ENCODE results near the gene SIVA1. TPM values are rescaled to one million over a fixed set of nuclear protein-coding genes. Genes with fewer than 3 reads are reported as not detected.

The SIVA1 gene
- total RNA-seq, 2 experiments from 2014 or later = 111 to 124 TPM

DNA sequence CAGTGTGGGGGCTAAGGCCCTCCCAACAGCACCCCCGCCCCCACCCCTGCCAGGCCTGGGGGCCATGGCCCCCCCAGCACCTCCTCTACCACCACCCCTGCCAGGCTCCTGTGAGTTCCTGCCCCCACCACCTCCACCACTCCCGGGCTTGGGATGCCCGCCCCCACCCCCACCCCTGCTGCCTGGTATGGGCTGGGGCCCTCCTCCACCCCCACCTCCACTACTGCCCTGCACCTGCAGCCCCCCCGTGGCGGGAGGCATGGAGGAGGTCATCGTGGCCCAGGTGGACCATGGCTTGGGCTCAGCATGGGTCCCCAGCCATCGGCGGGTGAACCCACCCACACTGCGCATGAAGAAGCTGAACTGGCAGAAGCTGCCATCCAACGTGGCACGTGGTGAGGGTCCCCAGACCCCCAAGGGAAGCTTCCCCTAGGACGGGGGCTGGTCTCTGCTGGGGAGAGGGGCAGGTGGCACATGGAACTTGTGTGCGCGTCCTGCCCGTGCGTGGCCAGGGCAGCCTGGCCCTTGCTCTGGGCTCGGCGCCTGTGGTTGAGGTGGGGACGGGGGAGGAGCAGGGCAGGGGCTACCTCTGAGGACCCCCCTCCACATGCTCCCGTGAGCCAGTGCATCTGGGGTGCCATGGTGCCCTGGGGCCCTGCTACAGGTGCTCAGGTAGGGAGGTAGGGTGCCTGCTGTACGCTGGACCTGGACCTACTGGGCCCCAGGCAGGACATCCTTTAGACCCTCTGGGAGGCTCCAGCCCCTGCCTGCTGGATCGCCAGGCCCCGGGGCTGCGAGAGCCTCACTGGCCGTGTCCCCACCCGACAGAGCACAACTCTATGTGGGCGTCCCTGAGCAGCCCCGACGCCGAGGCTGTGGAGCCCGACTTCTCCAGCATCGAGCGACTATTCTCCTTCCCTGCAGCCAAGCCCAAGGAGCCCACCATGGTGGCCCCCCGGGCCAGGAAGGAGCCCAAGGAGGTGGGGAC is 45.0 kb upstream of the SIVA1 start:
- H3K9me3 ChIP-seq (ENCODE audit: control insufficient read depth in 1 of 2, insufficient read depth in 1 of 2, low read length in 2 of 2) = no peaks in the 10 kb centered on the region
- TF ChIP-seq, protein P1, sequence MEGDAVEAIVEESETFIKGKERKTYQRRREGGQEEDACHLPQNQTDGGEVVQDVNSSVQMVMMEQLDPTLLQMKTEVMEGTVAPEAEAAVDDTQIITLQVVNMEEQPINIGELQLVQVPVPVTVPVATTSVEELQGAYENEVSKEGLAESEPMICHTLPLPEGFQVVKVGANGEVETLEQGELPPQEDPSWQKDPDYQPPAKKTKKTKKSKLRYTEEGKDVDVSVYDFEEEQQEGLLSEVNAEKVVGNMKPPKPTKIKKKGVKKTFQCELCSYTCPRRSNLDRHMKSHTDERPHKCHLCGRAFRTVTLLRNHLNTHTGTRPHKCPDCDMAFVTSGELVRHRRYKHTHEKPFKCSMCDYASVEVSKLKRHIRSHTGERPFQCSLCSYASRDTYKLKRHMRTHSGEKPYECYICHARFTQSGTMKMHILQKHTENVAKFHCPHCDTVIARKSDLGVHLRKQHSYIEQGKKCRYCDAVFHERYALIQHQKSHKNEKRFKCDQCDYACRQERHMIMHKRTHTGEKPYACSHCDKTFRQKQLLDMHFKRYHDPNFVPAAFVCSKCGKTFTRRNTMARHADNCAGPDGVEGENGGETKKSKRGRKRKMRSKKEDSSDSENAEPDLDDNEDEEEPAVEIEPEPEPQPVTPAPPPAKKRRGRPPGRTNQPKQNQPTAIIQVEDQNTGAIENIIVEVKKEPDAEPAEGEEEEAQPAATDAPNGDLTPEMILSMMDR (IDR thresholded peaks at IDR 0.05) = no peak
- Mint-ChIP-seq H3K4me1 (ENCODE audit: low read depth) (peaks cover 5% of the 10 kb centered on the region), H3K27ac (no peak overlapping the region), H3K9me3 (no peaks in the 10 kb centered on the region), H3K4me3 (no peak overlapping the region), H3K27me3 (no peaks in the 10 kb centered on the region), H3K36me3 (ENCODE audit: low read depth) (peaks cover 16% of the 10 kb centered on the region)
- CTCF ChIA-PET = interaction anchor here (1.3 kb wide), 1 partner anchor 15 kb away, joined by 5 read pairs; no protein-coding TSS in a partner anchor
- ATAC-seq (ENCODE audit: poor library complexity) (no peak), DNase-seq (no peak)
- intact Hi-C loops (cut with DNase I, micrococcal nuclease) = loop anchor here (1.0 to 5.0 kb wide), 4 partner anchors 23 to 571 kb away; partner anchors contain the start of gene KIF26A (in 1 of the 2)
- POLR2A ChIA-PET = interaction anchor here (1.0 to 1.5 kb wide), 2 partner anchors 42 to 43 kb away, joined by 3 to 8 read pairs; no protein-coding TSS in a partner anchor
- H3K27ac ChIP-seq (ENCODE audit: low read depth in 1 of 2, low read length in 2 of 2) = no peak overlapping the region
- peaks cover 8% of the 10 kb centered on the region for H3K4me1 ChIP-seq (ENCODE audit: insufficient read depth, low read length)
- no peaks in the 10 kb centered on the region for H3K27me3 ChIP-seq (ENCODE audit: control insufficient read depth in 1 of 2, insufficient read depth in 2 of 2, low read length in 2 of 2)
- no peak overlapping the region for H3K4me3 ChIP-seq (ENCODE audit: low read length)
- peaks cover 54% of the 10 kb centered on the region for H3K36me3 ChIP-seq (ENCODE audit: insufficient read depth, low read length)

DNA sequence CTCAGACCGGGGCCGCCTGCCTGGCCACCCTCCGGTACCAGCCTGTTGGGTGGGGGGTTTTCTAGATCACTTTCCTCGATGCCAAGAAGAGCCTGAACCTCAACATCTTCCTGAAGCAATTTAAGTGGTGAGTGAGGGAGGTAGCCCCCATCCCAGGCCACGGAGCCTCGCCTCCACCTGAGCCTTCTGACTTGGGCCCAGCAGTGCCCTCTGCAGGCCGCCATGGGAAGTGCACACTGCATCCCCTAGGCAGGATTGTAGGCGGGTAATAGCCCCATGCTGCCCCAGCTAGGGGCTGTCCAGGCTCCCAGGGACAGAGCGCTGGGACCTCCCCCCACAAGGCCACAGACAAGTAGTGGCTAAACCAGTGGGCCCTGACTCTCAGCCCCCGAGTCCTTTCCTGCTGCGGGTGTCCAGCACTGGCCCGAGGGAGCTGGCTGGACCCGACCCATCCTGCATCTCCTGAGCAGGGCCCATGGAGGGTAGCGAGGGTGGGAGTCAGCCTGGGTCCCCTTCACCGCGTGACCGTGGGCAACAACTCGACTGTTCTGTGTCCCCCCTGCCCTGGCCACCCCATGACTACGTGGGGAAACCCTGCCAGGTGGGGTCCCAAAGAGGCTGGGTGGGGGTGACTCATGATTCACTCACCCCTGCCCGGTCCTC is 44.2 kb upstream of the SIVA1 start:
- TF ChIP-seq, protein P1 (IDR thresholded peaks at IDR 0.05) = peak; percentile 96
- ATAC-seq (ENCODE audit: poor library complexity) = peak; percentile 97
- Histone ChIP-seq H3K4me1 (ENCODE audit: insufficient read depth, low read length) (peaks cover 8% of the 10 kb centered on the region), H3K9me3 (ENCODE audit: control insufficient read depth in 1 of 2, insufficient read depth in 1 of 2, low read length in 2 of 2) (no peaks in the 10 kb centered on the region), H3K36me3 (ENCODE audit: insufficient read depth, low read length) (peaks cover 54% of the 10 kb centered on the region), H3K4me3 (ENCODE audit: low read length) (no peak overlapping the region), H3K27ac (ENCODE audit: low read depth in 1 of 2, low read length in 2 of 2) (no peak overlapping the region), H3K27me3 (ENCODE audit: control insufficient read depth in 1 of 2, insufficient read depth in 2 of 2, low read length in 2 of 2) (no peaks in the 10 kb centered on the region)
- Mint-ChIP-seq H3K4me1 (ENCODE audit: low read depth) (peaks cover 5% of the 10 kb centered on the region), H3K4me3 (no peak overlapping the region), H3K27me3 (no peaks in the 10 kb centered on the region), H3K9me3 (no peaks in the 10 kb centered on the region), H3K36me3 (ENCODE audit: low read depth) (peaks cover 16% of the 10 kb centered on the region), H3K27ac (peak overlapping the region; percentile 13)
- POLR2A ChIA-PET = interaction anchor here (1.5 kb wide), 1 partner anchor 43 kb away, joined by 8 read pairs; no protein-coding TSS in a partner anchor
- CTCF ChIA-PET = interaction anchor here (1.1 to 1.3 kb wide), 2 partner anchors 14 to 43 kb away, joined by 3 to 5 read pairs; no protein-coding TSS in a partner anchor
- DNase-seq = peak; percentile 65 to 86 (median 70)
- intact Hi-C loops (cut with DNase I, micrococcal nuclease) = loop anchor here (1.0 to 5.0 kb wide), 4 partner anchors 24 to 571 kb away; partner anchors contain the start of gene KIF26A (in 1 of the 2)

DNA sequence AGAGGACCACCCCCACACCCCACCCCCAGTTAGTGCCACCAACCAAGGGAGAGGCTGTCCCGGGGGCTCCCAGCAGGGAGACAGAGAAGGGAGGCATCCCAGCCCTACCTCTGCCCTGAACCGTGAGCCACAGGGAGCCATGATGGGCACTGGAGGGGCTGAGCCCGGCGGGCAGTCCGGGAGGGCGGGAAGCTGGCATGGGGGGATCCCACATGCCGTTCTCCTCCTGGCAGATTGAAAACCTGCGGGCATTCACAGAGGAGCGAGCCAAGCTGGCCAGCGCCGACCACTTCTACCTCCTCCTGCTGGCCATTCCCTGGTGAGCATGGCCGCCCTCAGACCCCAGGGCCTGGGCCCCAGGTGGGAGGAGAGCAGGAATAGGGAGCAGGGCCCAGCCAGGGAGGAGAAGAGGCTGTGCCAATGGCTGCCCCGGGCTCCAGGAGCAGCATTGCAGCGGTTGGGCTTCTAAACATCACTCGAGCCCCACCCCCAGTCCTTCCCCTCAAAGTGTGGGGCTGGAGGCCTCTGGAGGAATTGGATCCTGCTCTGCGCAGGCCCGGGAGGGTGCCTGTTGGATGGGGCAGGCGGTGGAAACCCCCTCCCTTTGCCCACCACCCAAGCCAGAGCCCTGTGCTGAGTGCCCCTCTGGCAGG is 43.4 kb upstream of the SIVA1 start:
- Histone ChIP-seq H3K36me3 (ENCODE audit: insufficient read depth, low read length) (peaks cover 54% of the 10 kb centered on the region), H3K4me1 (ENCODE audit: insufficient read depth, low read length) (peaks cover 8% of the 10 kb centered on the region), H3K27me3 (ENCODE audit: control insufficient read depth in 1 of 2, insufficient read depth in 2 of 2, low read length in 2 of 2) (no peaks in the 10 kb centered on the region), H3K9me3 (ENCODE audit: control insufficient read depth in 1 of 2, insufficient read depth in 1 of 2, low read length in 2 of 2) (no peaks in the 10 kb centered on the region), H3K27ac (ENCODE audit: low read depth in 1 of 2, low read length in 2 of 2) (no peak overlapping the region), H3K4me3 (ENCODE audit: low read length) (no peak overlapping the region)
- ATAC-seq (ENCODE audit: poor library complexity) = no peak
- Mint-ChIP-seq H3K36me3 (ENCODE audit: low read depth) (peaks cover 11% of the 10 kb centered on the region), H3K9me3 (no peaks in the 10 kb centered on the region), H3K27me3 (no peaks in the 10 kb centered on the region), H3K4me1 (ENCODE audit: low read depth) (peaks cover 5% of the 10 kb centered on the region), H3K27ac (no peak overlapping the region), H3K4me3 (no peak overlapping the region)
- TF ChIP-seq, protein P1 (IDR thresholded peaks at IDR 0.05) = no peak
- ChIA-PET POLR2A (interaction anchor here (1.5 kb wide), 1 partner anchor 44 kb away, joined by 8 read pairs; no protein-coding TSS in a partner anchor), CTCF (interaction anchor here (1.1 to 1.3 kb wide), 2 partner anchors 13 to 44 kb away, joined by 3 to 5 read pairs; no protein-coding TSS in a partner anchor)
- intact Hi-C loops (cut with DNase I, micrococcal nuclease) = loop anchor here in 1 of 2 experiments (2.0 to 5.0 kb wide), 2 partner anchors 25 to 572 kb away; partner anchors contain the start of gene KIF26A
- no peak for DNase-seq

Measured in CD4-positive, alpha-beta T cell (primary cell).